Adrenal gland (tissue), 5 donors: ENCODE data around the gene FGD4.

Experiments
- POLR2A ChIP-seq, 2 donors: fragments of 450-650 bp; IDR thresholded peaks; one replicate each; pipeline ENCODE4 v1.6.1; 2017; ENCODE audit warnings: antibody characterized with exemption in 2 of 2, mild to moderate bottlenecking in 2 of 2, moderate library complexity in 1 of 2
- TF ChIP-seq, protein P1 (sequence below), 6 experiments: fragments of 450-650 bp in 4 of 6; fragments of 200-600 bp in 2 of 6; sonication (generic) in 1 of 6; IDR thresholded peaks; 1 replicate in 5 of 6; 2 replicates in 1 of 6; pipeline versions ENCODE4 v1.5.1 to v1.8.0; 2016 to 2021; ENCODE audit warnings: antibody characterized with exemption in 6 of 6, mild to moderate bottlenecking in 2 of 6, moderate library complexity in 1 of 6
- donor health status: DM: no; HTN: no; CAD: no.

DNA sequence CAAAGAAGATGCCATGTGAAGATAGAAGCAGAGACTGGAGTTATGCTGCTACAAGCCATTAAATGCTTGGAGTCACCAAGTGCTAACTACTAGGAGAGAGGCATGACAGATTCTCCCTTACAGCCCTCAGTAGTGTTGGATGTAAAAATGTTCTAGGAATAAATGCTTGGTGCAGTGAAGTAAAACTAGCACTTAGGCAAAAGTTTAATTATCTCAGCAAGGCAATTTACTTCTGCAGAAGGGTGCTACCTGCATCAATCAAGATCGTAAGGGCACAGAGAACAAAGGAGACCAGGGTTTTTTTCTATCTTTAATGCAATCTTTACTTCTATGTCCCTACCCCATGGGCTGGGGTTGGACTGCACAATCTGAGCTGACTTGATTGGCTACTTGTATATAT is 270.2 kb downstream of the FGD4 start:
- TF ChIP-seq, protein P1, sequence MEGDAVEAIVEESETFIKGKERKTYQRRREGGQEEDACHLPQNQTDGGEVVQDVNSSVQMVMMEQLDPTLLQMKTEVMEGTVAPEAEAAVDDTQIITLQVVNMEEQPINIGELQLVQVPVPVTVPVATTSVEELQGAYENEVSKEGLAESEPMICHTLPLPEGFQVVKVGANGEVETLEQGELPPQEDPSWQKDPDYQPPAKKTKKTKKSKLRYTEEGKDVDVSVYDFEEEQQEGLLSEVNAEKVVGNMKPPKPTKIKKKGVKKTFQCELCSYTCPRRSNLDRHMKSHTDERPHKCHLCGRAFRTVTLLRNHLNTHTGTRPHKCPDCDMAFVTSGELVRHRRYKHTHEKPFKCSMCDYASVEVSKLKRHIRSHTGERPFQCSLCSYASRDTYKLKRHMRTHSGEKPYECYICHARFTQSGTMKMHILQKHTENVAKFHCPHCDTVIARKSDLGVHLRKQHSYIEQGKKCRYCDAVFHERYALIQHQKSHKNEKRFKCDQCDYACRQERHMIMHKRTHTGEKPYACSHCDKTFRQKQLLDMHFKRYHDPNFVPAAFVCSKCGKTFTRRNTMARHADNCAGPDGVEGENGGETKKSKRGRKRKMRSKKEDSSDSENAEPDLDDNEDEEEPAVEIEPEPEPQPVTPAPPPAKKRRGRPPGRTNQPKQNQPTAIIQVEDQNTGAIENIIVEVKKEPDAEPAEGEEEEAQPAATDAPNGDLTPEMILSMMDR (IDR thresholded peaks at IDR 0.05): no peak
- TF ChIP-seq POLR2A (IDR thresholded peaks at IDR 0.05): no peak
